Type B pancreatic cell (in vitro differentiated cells): ENCODE results near the gene RRP9. TPM values are rescaled to one million over a fixed set of nuclear protein-coding genes. Genes with fewer than 3 reads are reported as not detected.

Source experiments
- DNase-seq: peaks from one replicate; pipeline ENCODE4 v3.0.0; 2021; ENCODE audit warnings: mixed read lengths; ENCODE audit not compliant: unreplicated experiment; ENCODE audit errors: extremely low spot score
- H3K27ac Mint-ChIP-seq: 2 replicates; pipeline ENCODE4 v1.8.0; 2021; ENCODE audit warnings: mild to moderate bottlenecking, mixed read lengths
- H3K27me3 Mint-ChIP-seq: 2 replicates; pipeline ENCODE4 v1.8.0; 2021; ENCODE audit warnings: mixed read lengths
- H3K36me3 Mint-ChIP-seq: 2 replicates; pipeline ENCODE4 v1.8.0; 2021; ENCODE audit warnings: mixed read lengths
- H3K4me1 Mint-ChIP-seq: one replicate; pipeline ENCODE4 v1.8.0; 2021; ENCODE audit warnings: mixed read lengths; ENCODE audit not compliant: unreplicated experiment
- H3K4me3 Mint-ChIP-seq: 2 replicates; pipeline ENCODE4 v1.8.0; 2021; ENCODE audit warnings: mild to moderate bottlenecking, mixed read lengths
- H3K9me3 Mint-ChIP-seq: 2 replicates; pipeline ENCODE4 v1.8.0; 2021; ENCODE audit warnings: mixed read lengths
- CTCF ChIP-seq: fragments of 200-600 bp; sonication (generic); conservative IDR thresholded peaks from 2 replicates; pipeline ENCODE4 v1.5.0; 2021; ENCODE audit warnings: antibody characterized with exemption, mild to moderate bottlenecking
- total RNA-seq: library from RNA; stranded (reverse); gene quantifications from 2 replicates; pipeline ENCODE4 v1.2.1, GENCODE V29; 2021; ENCODE audit warnings: low replicate concordance

The RRP9 gene
- total RNA-seq, 1 donor from 2014 or later = 30.0 TPM

DNA sequence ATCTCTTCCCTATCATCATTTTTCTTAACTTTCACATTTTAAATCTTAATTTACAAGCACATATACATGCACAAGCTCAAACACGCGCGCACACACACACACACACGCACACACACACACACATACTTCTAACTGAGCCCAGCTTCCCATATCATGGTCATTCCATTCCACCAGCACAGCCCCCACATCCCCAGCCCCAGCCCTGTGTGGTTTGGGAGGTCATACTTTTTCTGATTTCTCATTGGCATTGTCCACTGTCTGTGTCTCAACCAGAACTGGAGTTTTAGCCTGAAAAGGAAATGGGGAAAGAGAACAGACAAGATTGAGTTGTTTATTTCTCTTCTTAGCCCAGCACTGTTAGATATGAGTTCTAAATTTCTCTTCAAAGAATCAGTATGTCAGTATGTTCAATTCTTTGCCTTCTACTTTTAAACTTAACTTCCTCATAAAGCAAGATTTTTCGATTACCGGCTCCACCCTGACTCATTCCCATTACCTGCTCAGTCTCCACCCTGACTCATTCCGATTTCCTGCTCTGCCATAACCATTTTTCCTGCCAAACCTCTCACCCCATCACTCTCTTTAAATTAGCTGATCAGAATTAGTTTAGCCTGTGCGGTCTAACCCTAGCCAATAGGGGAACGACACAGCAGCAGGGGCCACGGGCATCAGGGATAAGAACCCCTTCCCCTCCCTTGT lies 44.9 kb downstream of the RRP9 start:
- DNase-seq = no peak
- Mint-ChIP-seq H3K4me1 (no peaks in the 10 kb centered on the region), H3K36me3 (no peaks in the 10 kb centered on the region), H3K27me3 (peaks cover 51% of the 10 kb centered on the region), H3K9me3 (no peaks in the 10 kb centered on the region), H3K27ac (no peak overlapping the region), H3K4me3 (no peak overlapping the region)
- TF ChIP-seq CTCF = no peak

DNA sequence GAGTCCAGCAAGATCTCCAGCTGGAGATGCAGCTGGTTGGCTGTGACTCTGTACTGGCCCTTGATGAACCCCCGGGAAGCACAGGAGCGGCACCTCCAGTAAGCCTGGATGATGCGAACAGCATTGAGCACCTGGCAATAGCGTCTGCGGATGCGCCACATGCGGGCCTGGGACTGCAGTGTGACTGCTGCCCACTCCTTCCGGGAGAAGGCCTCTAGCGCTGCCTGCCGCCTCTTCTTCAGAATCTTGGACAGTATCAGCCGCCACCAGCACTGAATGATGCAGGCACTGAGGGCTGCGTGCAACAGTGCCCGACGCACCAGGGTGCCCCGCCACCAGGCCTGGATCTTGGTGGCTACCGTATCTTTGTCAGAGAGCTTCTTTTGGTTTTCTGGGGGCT lies 46.8 kb downstream of the RRP9 start:
- no peak overlapping the region for H3K27ac Mint-ChIP-seq
- no peak overlapping the region for H3K4me3 Mint-ChIP-seq
- H3K27me3 Mint-ChIP-seq = peaks cover 37% of the 10 kb centered on the region
- peak; percentile 56 for DNase-seq
- no peaks in the 10 kb centered on the region for H3K36me3 Mint-ChIP-seq
- H3K4me1 Mint-ChIP-seq = no peaks in the 10 kb centered on the region
- H3K9me3 Mint-ChIP-seq = no peaks in the 10 kb centered on the region
- TF ChIP-seq CTCF = no peak

DNA sequence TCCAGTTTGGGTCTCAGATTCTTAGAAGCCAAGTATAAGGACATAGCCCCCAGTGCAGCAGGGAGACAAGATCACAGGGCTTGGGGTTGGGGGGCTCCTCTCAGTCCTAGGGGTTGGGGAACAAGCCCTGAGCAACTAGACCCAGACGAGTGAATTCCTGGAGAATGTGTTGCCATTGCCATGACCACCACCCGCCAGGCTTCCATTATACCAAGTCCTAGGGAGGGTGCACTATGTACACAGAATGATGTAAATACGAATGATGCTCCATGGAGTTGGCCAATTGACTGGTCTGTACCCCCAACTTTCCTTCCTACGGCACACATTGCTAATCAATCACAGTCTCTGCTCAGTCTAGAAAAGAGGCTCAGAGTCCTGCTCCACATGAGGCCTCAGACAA lies 47.3 kb downstream of the RRP9 start:
- Mint-ChIP-seq H3K4me1 (no peaks in the 10 kb centered on the region), H3K27ac (no peak overlapping the region), H3K4me3 (no peak overlapping the region), H3K9me3 (no peaks in the 10 kb centered on the region), H3K27me3 (peaks cover 35% of the 10 kb centered on the region), H3K36me3 (no peaks in the 10 kb centered on the region)
- DNase-seq = no peak
- TF ChIP-seq CTCF = no peak

DNA sequence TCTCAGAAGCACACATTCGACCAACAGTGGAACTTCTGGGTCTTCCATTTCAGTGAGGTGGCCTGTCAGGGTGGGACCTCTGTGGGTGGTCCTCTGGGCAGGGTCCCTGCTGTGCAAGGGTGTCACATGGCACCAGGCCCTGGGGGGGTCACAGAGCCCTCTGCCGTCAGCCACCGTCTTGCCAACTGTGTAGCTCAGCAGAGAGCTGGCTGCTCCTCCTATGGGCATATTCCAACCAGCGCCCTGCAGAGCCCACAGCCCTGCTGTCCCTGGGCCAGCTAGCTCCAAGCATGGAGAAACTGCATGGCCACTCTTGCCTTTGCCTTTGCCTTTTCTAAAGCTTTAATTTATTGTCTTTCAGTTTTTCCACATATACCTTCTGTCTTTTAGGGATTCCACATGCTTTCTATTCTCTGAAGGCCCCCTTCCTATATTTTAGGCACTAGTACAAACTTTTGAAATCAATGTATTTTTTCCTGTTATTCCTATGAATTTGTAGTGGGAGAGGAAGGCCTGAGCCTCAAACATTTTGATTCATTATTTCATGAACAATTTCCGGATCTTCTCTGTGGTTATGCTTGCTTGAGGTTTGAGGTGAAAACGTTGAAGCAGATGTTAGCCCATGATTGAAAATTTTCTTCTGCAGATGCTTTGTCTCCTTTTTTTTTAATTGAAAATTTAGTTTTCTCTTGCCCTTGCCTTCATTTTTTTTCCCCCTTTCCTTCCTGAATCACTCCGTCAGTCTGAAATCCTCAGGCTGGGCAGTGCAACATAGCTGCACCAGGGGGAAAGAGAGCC lies 50.3 kb downstream of the RRP9 start:
- Mint-ChIP-seq H3K4me3 (no peak overlapping the region), H3K27me3 (peaks cover 10% of the 10 kb centered on the region), H3K4me1 (no peaks in the 10 kb centered on the region), H3K27ac (no peak overlapping the region), H3K9me3 (no peaks in the 10 kb centered on the region), H3K36me3 (no peaks in the 10 kb centered on the region)
- no peak for DNase-seq
- no peak for TF ChIP-seq CTCF

DNA sequence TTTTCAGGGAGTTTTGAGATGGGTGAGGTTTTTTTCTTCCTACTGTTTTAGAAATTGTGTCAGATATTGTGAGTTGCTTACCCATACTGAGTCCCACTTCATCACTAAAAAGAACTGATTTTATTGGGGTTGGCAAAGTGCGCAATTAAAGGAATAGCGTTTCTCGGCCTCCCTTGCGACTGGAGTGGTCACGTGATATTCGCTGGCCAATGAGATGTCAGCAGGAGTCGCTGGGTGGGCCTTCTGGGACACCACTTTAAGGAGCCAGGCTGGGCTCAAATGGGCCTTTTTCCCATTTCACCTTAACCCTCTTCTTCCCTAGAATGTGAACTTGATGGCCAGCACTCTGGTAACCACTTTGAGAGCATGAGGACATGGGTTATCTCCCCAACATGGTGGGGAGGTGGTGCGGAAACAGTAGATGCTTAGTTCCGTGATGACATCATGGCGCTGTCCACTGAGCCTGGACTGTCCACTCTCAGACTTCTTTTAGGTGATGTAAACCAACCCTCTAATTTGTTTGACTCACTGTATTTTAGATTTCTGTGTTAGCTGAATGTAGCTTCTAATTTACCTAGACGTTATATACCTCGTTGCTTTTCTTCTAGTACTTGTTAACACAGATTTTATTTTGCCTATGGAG lies 53.1 kb downstream of the RRP9 start:
- Mint-ChIP-seq H3K27ac (no peak overlapping the region), H3K4me3 (no peak overlapping the region), H3K9me3 (no peaks in the 10 kb centered on the region), H3K27me3 (peaks cover 8% of the 10 kb centered on the region), H3K36me3 (no peaks in the 10 kb centered on the region), H3K4me1 (no peaks in the 10 kb centered on the region)
- DNase-seq = no peak
- no peak for TF ChIP-seq CTCF
